ENCODE data around the gene AGT.

DNA sequence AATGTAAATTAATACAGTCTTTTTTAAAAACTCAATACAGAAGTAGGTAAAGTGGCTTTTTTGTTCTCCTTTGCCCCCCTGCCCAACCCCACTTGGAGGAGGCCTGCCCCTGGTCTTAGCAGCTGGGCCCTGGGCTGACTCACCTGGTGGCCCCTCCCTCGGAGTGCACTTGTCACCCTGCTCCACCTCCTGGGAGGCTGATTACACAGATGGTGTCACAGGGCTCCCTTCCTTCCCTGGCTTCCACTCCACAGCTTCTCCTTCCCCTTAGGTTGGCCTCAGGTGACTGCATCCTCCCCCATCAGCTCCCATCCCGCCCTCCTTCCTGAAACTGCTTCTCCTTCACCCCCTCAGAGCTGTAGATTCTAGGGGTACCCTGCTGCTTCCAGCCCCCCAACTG is 21.5 kb upstream of the AGT start:
- TF ChIP-seq FOXJ3 (CRISPR knock-in tag; IDR thresholded peaks at IDR 0.05; ENCODE audit: borderline replicate concordance) (no peak), SP1 (CRISPR knock-in tag; conservative IDR thresholded peaks at IDR 0.05) (no peak), ATF6 (CRISPR knock-in tag; IDR thresholded peaks at IDR 0.05) (no peak)
